ENCODE data around the gene CHRNB2.
A peak's percentile ranks its signal among the peaks of the same experiment; 100 is the strongest.
"Not testable (repeated sequence)": the region's sequence is repeated elsewhere in the genome, so short reads cannot be mapped to it uniquely, and the experiment has no call there.

Gene CHRNB2

GRCh38 chr1:154567386-154568156 is at the start of gene CHRNB2:
TSS of gene CHRNB2 (plus strand) at chr1:154567778. CDS start at chr1:154568045, 267 bp downstream.
- peak in 1 of 2 experiments; percentile 21 for DNase-seq

GRCh38 chr1:154519591-154519991 is 48.0 kb upstream of the CHRNB2 start:
- no peak for DNase-seq

- no peak for DNase-seq
These were observed 47.2 kb upstream of the CHRNB2 start for GRCh38 chr1:154520333-154520732.

- no peak for DNase-seq
These were observed 45.9 kb upstream of the CHRNB2 start for GRCh38 chr1:154521695-154522094.

GRCh38 chr1:154524881-154525280 is 42.7 kb upstream of the CHRNB2 start:
- no peak for DNase-seq

- DNase-seq, result no peak
These were observed 40.4 kb upstream of the CHRNB2 start for GRCh38 chr1:154527192-154527591.

- no peak for DNase-seq
These were observed 38.3 kb upstream of the CHRNB2 start for GRCh38 chr1:154529308-154529707.

- DNase-seq, result not testable (repeated sequence)
These were observed 35.6 kb upstream of the CHRNB2 start for GRCh38 chr1:154531950-154532349.

- no peak for DNase-seq
These were observed 33.4 kb upstream of the CHRNB2 start for GRCh38 chr1:154533952-154534844.

GRCh38 chr1:154536570-154536969 is 31.0 kb upstream of the CHRNB2 start:
- DNase-seq, result no peak

- no peak for DNase-seq
These were observed 27.8 kb upstream of the CHRNB2 start for GRCh38 chr1:154539486-154540483.

- DNase-seq, result no peak
These were observed 26.3 kb upstream of the CHRNB2 start for GRCh38 chr1:154541231-154541630.

- DNase-seq, result peak; percentile 74 to 81
These were observed 21.1 kb upstream of the CHRNB2 start for GRCh38 chr1:154546264-154547063.

- no peak for DNase-seq
These were observed 20.4 kb upstream of the CHRNB2 start for GRCh38 chr1:154547105-154547732.

- DNase-seq, result no peak
These were observed 19.6 kb upstream of the CHRNB2 start for GRCh38 chr1:154548028-154548427.

GRCh38 chr1:154549202-154549770 is 18.3 kb upstream of the CHRNB2 start:
- no peak for DNase-seq

- no peak for DNase-seq
These were observed 17.5 kb upstream of the CHRNB2 start for GRCh38 chr1:154550070-154550469.

- no peak for DNase-seq
These were observed 16.9 kb upstream of the CHRNB2 start for GRCh38 chr1:154550657-154551056.

- no peak for DNase-seq
These were observed 16.1 kb upstream of the CHRNB2 start for GRCh38 chr1:154551474-154551873.

GRCh38 chr1:154552036-154552435 is 15.5 kb upstream of the CHRNB2 start:
- no peak for DNase-seq

Data from Kasumi-1 (cell line).